Measurements from ENCODE around the gene CTTN.
"Not testable (repeated sequence)": the region's sequence is repeated elsewhere in the genome, so short reads cannot be mapped to it uniquely, and the experiment has no call there.

Gene CTTN

DNA sequence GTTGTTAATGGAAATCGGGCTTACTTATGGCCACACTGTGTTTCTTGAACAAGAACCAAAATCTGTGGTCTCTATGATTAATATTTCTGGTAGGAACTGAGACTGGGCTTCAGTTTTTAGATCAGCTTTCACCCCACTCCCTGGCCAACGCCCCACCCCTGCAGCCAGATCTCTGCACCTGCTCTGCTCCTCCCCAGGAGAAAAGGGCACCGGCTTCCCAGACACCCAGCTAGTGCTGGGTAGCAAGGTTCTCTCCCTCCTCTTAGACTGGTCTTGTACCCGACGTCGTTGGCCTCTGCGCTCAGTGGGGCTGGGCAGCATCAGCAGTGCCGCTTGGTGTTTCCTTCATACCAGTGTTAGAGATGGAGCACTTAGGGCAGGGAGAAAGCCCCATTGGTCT lies 17.0 kb upstream of the CTTN start:
- DNase-seq (ENCODE audit: low read depth), result no peak

DNA sequence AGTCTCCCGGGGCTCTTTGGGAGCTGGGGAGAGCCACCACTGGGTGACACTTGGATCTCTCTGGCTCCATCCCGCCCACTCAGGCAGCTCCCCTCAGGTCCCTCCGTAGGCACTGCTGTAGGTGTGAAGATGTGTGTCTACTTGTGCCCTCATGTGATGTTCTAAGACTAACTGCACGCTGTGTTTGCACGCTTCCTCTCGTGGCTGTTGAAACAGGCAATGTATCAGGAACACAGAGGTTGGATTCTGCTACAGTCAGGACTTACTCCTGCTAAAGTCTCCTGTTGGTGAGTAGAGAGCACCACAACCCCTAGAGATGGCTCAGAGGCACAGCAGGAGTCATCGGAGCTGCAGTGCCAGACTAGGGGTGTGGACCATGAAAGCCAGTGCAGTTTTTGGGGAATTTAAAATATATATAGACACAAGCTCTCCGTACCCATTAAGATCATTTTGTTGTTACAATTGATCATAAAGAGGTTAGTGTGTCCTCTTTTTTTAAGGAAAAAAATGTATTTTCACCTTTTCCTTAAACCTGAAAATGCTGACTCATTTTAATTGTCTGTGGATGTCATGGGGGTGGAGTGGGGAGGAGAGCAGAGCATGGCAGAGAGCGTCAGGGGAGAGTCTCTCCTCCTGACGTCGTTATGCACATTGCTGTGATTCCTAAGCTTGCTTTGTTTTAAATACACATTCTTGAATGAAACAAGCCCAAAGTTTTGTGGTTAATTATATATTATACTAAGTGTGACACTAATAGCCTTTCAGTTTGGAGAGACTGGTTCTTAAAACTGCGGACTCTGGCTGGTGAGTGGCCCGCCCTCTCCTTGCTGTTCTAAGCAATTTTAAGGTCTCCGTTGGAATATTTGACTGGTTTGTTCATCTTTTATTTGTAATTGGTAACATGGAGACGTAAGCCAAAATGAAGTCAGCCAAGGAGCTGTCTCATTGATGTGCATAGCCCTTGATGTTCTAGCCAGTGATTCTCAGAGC lies 16.2 kb upstream of the CTTN start:
- DNase-seq (ENCODE audit: low read depth), result no peak

DNA sequence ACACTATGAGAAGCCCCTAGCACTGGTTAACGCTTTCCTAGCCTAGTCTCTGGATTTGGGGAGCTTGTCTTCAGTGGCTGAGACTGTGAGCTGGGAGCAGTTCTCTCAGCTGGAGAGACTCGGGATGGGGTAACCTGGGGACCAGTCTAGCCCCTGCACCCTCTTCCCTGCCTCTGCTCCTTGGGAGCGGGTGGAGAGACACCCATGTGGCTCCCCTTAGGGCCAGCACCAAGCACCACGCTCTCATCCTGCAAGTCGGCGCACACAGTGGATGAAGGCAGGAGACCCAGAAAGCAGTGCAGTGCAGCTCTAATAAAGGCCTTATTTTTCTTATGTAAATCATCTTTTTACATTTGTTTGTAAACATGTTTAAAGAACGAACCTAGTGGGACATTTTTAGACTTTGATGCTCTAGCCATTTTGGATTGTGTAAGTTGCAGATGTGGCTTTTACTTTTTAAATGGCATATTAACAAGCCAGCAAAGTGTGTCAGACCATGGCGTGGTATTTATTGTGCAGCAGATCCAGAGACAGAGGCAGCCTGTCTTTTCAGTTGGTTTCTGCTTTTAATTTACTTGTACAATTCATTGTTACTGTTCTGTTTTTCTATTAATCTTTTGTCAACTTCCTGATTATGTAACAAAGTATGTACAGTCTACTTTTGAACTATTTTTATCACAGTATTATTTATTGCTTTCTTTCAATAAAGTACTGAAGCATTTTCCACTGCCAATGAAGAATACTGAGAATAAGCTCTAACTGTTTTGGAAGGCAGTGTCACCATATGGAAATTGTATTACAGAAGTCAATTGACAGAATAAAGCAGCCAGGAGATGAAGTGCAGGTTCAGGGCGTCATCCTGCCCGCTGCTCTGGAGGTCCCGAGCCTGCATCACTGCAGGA lies 14.4 kb upstream of the CTTN start:
- DNase-seq (ENCODE audit: low read depth), result no peak

DNA sequence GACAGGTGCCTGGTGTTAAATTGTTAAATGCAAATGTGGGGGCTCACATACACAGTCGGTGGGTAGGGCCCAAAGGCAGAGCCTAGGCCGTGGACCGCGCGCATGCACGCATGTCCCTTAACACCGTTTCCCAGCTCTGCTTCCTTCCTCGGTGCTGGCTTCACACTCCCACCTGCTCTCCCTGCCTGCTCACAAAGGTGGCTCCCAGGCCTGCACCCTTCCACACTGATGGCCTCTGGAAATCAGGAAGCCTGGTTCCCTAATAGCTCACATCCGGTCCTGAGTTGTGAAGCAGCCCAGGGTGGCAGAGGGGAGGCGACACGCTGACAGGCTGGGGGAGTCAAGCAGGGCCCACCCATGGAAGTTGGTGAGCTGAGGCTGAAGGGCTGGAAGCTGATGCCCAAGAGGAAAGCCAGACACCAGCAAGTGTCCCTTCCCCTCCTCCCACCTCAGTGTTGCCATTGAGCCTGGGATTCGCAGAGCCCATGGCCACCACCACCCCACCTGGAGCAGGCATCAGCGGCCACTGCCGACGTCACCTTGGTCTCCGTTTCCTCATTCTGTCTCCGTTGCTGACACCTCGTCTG lies 13.7 kb upstream of the CTTN start:
- no peak for DNase-seq (ENCODE audit: low read depth)

DNA sequence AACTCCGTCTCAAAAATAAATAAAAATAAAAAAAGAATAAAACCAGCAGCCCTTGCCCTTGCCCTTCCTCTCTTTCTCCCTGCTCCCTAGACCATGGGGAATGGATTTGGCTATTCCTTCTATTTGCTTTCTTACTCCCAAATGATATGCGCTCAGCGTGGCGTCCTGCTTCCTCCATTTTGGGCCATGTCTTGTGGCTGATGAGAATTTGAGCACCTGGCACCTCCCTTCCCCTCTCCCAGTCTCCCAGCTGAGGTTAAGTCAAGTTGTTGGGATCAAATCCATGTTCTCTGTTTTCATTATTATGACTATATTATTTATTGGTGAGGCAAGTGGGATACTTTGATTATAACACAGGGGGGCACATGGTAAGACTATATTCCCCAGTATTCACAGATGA lies 10.8 kb upstream of the CTTN start:
- no peak for DNase-seq (ENCODE audit: low read depth)

DNA sequence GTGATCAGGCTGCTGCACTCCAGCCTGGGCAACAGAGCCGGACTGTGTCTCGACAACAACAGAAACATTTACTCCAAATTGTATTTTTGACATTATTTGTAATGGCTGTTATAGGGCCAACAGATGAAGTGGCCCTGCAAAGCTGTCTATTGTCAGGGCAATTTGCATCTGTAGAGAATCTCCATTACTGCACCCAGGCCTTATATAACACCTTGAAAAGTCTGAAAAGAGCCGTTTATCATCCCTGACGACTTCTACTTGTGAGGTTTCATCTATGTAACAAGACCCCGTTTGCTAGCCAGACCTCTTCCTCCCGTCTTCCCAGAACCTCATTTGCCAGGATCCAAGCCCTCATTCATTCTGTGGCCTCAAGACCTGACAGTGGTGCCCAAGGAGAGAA lies 9.1 kb upstream of the CTTN start:
- no peak for DNase-seq (ENCODE audit: low read depth)

DNA sequence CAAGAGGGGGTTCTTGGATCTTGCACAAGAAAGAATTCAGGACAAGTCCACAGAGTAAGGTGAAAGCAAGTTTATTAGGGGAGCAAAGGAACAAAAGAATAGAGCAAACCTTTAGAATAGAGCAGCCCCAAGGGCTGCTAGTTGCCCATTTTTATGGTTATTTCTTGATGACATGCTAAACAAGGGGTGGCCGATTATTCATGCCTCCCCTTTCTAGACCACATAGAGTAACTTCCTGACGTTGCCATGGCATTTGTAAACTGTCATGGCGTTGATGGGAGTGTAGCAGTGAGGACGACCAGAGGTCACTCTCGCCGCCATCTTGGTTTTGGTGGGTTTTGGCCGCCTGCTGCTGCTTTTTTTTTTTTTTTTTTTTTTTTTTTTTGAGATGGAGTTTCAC lies 7.4 kb upstream of the CTTN start:
- DNase-seq (ENCODE audit: low read depth), result not testable (repeated sequence)

DNA sequence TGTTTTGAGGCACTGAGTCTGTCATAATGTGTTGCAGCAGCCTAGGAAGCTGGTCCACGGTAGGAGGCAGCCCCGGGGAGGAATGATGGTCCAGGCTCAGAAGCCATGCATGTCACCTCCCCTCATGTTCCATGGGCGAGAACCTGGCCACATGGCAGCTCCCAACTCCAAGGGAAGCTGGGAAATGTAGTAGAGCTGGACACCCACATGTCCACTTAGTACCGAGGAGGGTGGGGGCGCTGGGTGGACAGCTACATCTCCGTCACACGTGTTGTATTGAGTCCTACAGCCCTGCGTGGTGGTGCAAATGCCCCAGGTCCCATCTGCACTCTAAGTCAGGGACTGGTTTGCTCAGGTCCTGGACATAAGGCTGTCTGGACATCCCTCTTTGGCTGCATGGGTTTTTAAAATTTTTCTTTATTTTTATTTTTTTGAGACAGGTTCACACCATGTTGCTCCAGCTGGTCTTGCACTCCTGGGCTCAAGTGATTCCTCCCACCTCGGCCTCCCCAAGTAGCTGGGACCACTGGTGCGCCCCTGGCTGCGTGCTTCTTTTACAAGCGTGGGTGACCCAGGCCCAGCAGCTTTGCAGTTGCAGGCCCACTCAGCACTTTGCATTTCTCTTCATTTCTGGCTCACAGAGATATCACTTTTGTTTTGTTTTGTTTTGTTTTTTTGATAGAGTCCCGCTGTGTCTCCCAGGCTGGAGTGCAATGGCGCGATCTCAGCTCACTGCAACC lies 3.9 kb upstream of the CTTN start:
- DNase-seq (ENCODE audit: low read depth), result no peak

DNA sequence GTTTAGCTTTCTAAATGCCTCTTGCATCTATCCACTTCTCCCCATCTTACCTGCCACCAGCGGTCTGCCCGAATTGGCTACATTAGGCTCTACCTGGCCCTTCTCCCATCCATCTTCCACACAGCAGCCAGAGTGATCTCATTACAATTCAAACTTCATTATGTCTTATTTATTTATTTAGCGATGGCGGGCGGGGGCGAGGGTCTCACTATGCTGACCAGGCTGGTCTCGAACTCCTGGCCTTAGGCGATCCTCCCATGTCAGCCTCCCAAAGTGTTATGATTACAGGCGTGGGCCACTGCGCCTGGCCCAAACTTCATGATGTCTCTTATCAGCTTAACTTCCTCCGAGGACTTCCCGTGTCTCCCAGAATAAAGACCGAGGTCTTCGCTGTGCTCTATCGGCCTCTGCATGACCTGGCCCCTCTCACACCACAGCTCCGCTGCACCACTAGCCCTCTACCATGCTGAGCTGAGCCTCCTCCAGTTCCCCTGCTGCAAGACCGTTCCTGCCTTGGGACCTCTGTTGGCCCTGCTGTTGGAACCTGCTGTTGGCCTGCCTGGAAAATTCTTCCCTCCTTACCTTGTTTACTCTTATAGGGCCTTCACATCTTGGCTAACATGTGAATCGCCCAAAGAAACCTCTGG lies 870 bp upstream of the CTTN start:
- no peak for DNase-seq (ENCODE audit: low read depth)

DNA sequence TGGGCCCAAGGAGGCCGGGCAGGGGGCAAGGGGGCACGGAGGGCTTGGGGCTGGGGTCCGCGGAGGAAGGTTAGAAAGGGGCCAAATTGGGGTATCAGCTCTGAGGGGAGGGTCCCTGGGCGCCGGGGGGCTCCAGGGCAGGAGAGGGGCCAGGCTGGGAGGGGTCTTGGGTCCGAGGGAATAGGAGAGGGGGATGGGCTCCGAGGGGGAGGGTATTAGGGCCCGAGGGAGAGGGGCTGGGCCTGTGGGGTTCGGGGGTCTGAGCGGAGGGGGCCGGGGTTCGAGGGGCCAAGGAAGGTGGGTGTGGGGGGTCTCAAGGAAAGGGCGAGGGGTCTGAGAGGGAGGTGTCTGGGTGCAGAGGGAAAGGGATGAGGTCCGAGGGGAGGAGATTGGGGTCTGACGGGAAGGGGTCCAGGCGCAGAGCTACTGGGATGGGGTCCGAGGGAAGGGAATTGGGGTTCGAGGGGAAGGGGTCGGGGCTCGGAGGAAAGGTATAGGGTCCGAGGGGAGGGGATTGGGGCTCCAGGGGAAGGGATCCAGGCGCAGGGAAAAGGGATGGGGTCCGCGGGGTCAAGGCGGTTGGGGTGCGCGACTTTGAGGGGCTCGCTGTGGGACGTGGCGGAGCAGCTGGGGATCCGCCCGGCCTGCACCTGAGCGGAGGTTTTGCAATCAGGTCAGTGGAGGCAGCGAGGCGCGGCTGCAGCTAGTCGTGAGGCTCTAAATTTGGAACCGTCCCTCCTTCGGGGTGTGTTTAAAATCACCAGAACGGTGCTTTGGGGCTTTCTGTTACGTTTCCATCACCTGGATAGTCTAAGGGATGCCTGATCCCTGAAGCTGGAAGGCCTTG lies 728 bp downstream of the CTTN start:
- DNase-seq (ENCODE audit: low read depth), result no peak

DNA sequence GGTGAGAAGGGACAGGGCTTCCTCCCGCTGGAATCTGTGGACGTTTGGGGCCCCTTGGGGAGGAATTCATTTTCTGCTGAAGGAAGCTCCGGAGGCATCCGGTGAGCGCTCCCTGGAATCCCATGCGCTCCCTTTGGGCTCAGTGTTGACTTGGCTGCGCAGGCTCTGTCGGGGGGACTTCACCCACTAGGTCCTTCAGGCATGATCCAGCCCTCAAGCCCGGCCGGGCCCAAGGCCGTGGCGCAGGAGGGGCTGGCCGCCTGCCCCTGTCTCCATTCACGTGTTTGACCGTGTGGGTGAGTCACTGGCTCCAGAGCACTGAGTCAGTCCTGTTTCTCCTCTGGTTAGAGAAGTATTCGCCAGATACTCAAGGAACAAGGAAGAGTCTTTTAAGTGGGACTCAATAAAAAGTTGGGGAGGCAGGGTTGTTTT lies 1.4 kb downstream of the CTTN start:
- no peak for DNase-seq (ENCODE audit: low read depth)

DNA sequence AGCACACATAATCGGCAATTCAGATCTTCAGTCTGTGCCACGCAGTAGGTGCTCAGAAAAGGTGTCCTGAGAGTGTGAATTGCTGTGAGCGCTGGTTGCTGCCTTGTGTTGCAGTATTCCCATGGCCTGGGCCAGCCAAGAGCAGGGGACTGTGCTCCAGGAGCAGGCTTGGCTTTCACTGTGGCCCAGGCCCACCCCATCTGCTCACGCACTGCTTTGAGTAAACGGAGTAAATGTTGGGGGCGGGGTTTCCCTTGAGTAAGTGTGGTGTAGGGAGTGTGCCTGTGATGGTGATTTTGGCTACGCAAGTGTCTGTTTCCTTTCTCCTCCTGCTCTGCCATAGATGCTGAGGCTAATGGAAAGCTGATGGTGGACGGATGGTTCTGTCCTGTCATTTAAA lies 2.3 kb downstream of the CTTN start:
- no peak for DNase-seq (ENCODE audit: low read depth)

DNA sequence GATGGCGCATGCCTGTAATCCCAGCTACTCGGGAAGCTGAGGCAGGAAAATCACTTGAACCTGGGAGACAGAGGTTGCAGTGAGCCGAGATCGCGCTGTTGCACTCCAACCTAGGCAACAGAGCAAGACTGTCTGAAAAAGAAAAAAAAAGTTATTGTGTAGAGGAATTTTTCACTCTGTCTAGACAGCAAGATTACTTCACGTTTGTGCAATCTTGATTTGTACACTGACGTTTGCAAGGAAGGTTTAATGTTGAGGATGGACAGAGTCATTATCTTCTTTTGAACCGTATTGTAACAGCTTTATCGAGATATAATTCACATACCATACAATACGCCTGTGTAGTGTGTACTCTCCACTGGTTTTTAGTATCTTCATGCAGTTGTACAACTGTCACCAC lies 3.7 kb downstream of the CTTN start:
- no peak for DNase-seq (ENCODE audit: low read depth)

DNA sequence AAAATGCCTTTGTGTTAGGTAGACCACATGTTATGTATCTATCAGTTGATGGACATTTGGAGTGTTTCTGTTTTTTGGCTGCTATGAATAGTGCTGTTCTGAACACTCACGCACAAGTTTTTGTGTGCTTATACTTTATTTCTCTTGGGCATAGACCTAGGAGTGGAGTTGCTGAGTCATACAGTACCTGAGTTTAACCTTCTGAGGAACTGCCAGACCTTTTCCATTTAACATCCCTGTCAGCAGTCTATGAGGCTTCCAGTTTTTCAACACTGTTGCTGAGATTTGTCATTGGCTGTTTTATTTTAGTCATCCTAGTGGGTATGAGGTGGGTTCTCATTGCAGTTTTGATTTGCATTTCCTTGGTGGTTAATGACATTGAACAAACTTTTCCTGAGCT lies 4.4 kb downstream of the CTTN start:
- DNase-seq (ENCODE audit: low read depth), result no peak

DNA sequence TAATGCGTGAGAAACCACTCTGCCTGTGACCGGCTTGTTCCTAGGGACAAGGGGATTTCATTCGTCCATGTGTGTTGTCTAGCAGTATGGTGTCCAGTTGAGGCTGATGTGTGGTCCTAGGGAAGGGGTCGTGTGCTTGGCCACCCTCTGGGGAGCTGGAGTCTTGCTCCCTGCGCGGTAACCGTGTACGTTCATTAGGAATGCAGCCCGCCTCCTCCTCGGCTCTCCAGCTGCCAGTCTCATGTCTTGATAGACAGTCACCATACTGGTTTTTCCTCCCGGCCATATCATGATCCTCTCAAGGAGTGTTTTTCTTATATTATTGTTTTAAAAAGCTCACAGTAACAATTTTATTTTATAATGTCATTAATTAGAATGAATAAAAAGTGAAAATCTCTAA lies 5.9 kb downstream of the CTTN start:
- DNase-seq (ENCODE audit: low read depth), result no peak

DNA sequence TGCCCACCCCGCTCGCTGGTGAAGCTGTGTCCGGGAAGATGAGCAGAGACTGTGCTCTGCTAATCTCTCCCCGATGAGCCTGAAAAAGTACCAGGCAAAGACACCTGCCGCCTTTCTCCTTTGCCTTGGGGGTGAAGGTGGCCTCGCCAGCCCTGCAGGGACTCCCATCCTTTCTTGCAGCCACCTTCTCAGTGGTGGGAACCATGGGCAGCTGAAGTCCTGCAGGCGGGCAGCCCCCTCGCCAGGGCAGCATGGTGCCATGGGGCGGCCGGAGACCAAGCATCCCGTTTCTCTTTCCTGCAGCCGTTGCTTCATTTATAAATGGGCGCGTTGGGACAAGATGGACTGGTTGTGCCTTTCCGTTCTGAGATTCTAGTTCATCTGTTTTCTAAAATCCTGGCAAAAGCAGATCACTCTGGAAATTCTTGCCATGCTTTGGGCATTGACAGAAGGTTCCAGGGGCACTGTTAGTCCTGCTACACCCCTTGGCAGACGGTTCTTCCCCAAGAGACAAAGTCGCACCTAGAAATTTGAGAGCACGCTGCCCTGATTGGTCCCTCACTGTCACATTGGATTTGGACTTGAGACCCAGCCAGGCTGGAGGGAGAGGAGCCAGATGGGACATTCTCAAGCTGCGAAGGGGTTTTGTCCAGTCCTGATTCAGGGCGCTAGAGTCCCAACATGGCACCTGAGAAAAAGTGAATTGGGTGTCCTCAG lies 7.5 kb downstream of the CTTN start:
- DNase-seq (ENCODE audit: low read depth), result no peak

DNA sequence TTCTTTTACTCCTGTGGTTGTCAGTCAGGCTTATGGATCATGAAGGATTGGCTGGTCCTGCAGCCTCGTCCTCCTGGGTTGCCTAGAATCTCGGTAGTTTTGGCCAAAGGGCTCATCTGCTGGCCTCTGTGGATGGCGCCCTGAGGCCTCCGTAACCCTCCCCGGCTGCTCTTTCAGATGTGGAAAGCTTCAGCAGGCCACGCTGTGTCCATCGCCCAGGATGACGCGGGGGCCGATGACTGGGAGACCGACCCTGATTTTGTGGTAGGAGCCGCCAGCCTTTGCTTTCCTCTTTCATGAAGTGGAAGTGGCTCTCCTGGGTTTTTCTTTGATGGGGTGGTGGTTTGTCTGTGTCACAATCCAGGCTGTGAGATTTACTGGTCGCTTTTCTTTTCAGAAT lies 8.8 kb downstream of the CTTN start:
- DNase-seq (ENCODE audit: low read depth), result no peak

DNA sequence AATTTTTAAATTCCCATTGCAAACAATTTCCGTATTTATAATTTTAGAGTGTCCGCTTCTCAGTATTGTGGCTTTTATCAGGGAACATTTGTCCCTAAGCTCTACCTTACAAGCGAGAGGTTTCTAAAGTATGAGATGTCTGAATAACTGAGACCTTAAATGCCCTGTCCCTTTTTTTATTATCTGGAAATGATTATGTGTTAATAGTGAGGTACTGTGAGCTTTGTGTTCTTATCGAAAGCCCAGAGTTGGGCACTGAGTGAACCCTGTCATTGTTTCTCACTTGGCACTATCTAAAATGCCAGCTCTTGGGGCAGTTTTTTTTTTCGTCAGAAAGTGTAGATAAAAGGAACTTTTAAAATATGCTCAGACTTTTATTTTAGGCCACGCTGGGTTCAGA lies 9.5 kb downstream of the CTTN start:
- DNase-seq (ENCODE audit: low read depth), result no peak

DNA sequence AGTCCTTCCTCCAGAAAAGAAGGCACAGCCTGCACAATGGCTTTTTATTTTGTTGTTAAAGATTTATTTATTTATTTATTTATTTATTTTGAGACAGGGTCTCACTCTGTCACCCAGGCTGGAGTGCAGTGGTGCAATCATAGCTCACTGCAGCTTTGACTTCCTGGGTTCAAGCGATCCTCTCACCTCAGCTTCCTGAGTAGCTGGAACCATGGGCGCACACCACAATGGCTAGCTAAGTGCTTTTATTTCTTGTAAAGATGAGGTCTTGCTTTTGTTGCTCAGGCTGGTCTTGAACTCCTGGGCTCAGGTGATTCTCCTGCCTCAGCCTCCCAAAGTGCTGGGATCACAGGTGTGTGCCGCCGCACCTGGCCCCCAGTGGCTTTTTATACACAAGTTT lies 10.0 kb downstream of the CTTN start:
- not testable (repeated sequence) for DNase-seq (ENCODE audit: low read depth)

DNA sequence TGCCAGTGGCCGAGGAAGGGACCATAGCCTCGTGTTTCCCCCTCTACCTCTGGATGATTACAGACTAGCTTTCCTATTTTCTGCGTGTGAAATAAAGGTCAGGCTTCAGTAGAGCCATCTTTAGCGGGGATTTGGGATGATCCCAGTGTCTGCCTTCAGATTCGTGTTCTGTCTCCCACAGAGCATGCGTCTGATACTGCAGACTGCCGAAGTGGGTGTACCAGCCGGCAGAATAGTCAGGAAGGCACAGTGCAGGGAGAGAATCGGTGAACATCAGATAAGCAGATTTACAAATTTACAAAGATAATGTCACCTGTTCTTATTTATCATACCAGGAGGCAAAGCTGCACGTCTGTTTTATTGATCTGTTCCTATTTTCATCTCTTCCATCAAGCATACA lies 11.1 kb downstream of the CTTN start:
- DNase-seq (ENCODE audit: low read depth), result no peak

Data from activated T-cell treated with anti-CD3 and anti-CD28 coated beads for 24 hours (primary cell).